ENCODE measurements around the gene SLC5A6.
A peak's percentile ranks its signal among the peaks of the same experiment; 100 is the strongest.

Gene SLC5A6

DNA sequence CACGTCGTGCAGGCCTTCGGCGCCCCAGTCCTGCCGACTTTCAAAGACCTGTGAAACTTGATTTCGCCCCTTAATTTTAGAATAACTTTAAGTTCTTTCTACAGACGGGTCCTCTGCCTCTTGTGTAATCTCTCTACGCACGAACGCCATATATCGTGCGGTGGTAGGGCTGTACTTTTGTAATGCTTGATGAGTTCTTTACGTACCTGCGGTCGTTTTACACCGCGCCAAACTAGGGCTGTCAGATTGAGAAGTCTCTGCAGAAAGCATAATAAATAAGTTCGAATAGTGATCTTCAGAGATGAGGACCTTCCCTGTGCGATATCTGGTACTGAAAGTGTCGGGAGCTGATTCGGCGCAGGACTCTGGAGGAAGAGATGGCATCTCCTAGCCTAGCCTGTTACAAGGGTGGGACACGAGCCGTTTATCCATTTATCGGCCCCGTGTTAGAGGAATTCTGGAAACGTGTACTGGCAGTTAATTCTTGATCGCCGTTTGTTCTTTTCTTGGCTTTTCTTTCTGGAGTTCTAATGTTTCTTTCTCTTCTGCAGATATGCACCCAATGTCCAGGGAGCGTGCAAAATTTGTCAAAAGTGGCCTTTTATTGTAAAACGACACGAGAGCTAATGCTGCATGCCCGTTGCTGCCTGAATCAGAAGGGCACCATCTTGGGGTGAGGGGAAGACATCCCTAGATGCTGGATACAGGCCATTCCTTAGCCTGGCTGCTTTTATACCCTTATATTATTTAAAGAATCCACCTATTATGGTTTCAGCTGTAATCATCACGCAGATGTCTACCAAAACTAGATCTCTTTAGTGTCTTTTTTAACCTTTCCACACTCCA, 781 bp upstream of the SLC5A6 start:
- H3K27ac ChIP-seq = peak overlapping the region; percentile 96
- TF ChIP-seq, protein P1, sequence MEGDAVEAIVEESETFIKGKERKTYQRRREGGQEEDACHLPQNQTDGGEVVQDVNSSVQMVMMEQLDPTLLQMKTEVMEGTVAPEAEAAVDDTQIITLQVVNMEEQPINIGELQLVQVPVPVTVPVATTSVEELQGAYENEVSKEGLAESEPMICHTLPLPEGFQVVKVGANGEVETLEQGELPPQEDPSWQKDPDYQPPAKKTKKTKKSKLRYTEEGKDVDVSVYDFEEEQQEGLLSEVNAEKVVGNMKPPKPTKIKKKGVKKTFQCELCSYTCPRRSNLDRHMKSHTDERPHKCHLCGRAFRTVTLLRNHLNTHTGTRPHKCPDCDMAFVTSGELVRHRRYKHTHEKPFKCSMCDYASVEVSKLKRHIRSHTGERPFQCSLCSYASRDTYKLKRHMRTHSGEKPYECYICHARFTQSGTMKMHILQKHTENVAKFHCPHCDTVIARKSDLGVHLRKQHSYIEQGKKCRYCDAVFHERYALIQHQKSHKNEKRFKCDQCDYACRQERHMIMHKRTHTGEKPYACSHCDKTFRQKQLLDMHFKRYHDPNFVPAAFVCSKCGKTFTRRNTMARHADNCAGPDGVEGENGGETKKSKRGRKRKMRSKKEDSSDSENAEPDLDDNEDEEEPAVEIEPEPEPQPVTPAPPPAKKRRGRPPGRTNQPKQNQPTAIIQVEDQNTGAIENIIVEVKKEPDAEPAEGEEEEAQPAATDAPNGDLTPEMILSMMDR (conservative IDR thresholded peaks at IDR 0.05) = no peak

DNA sequence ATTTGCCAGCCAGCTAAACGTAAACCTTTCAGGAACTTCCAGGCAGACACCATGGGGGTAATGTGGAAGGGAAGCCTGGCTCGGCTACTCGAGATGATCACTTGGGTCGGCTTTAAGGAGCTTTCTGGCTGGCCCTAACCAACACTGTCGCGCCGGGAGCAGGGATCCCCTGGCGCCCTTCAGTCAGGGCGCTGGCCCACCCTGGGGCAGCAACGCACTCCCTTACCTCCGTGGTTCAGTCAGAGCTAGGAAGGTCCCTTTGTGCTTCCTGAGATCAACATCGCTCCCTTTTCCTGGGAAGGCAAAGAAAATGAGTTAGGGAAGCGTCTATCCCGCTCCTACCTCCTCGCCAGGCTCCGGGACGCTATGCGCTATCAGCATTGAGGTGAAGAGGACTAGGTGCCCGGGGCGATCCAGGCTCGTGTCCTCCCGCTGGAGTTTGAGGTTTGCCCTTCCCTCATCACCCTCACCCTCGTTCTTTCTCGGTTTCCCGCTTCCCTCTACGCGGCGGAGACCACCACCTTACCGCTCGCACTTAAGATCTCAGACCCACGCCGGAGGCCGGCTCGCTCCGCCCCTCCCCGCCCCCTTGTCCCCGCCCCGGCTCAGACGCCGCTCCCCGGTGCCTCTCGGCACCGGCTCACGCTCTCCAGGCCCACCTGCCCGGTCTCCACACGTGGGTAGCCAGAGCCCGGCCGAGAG, 676 bp downstream of the SLC5A6 start:
- TF ChIP-seq, protein P1 (conservative IDR thresholded peaks at IDR 0.05) = no peak
- peak overlapping the region; percentile 96 for H3K27ac ChIP-seq

DNA sequence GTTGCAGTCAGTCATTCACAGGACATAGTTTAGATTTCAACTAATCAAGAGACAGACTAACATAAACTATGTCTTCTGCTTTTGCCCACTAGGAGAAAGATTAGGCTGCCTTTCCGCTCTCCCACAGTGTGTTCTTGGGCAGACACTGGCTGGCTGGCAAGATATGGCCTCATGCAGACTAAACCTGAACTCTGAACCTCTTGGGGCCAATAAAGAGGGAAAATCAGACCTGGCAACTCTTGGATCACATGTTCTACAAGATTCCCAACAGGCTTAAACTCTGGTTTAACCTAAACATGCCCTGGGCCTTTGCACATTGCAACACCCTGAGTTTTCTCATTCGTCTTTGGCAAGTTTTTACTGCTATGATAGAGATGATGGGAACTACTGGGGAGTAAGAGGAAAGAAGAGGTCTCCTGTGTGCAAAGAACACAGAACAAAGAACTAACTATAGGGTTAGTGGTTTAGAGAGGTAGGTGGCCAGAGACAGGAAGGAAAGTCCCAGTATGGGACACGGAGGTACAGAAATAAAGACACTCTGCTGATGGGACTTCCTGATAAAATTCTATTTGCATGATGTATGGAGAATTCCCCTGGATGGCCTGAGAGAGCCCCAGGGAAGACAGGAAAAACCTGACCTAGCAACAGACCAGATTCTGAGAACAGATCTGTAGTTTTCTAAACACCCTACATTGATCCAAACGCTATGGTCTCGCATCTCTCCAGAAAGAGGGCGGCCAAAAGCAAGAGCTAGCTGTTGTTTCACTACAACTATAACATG, 2.3 kb downstream of the SLC5A6 start:
- TF ChIP-seq, protein P1 (conservative IDR thresholded peaks at IDR 0.05) = no peak
- peak overlapping the region; percentile 96 for H3K27ac ChIP-seq

DNA sequence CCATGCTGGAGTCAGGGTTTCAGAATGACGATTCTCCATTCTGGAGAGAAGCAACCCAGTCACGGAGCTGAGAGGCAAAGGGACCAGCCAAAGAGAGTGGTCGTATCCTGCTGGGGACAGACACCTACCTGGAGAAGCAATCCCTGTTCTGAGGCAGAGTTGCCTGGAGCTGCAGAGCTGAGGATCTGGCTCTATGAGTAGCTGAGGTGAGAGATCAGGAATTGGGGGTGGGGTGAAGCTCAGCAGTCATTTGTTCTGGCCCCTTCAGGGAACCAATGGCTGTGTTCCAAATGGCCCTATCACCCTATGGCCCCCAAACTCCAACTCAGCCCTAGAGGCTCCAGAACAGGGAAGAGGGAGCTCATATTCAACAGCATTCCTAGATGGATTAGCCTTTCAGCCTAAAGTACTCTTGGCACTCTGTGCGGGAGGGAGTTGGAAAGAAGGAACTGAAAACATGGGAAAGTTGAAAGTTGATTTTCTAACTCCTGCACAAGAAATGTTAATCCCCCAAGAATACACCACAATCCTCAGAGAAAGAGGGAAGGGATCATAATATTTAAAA, 3.5 kb downstream of the SLC5A6 start:
- TF ChIP-seq, protein P1 (conservative IDR thresholded peaks at IDR 0.05) = no peak
- H3K27ac ChIP-seq = peak overlapping the region; percentile 96; the same call in 1 of the 2 replicates

DNA sequence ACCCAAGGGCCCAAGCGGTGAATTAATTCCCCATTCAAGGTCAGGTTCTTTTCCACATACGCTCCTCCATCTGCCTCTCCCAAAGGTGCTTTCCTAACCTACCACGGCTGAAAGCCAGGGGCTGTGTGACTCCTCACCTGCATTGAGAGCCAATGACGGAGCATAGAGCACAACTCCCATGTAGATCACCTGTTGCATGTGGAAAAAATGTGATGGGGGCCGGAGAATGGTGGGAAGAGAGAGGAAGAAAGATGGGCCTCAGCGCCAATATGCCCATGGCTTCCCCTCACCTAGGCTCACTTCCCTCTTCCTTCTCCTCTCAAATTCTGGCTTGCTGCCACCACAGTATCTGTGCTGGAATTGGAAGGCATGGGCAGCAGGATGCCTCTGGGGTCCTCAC, 5.7 kb downstream of the SLC5A6 start:
- H3K27ac ChIP-seq = no peak overlapping the region
- TF ChIP-seq, protein P1 (conservative IDR thresholded peaks at IDR 0.05) = no peak

DNA sequence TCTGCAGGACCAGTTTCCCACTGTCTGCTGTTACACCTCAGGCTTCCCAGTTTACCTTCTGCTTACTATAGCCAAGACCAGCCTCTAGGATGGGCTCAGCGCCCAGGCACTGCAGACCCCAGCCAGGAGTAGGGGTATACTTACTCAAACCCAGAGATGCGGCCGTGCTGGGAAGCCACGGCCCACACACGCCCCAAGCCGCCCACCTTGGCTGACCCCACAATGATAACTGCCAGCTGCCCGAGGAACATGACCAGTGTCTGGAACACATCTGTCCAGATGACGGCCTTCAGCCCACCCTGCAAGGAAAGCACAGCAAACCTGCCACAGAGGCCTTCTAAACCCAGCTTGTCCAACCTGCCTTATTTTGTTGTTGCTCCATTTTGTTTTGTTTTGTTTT, 6.9 kb downstream of the SLC5A6 start:
- no peak overlapping the region for H3K27ac ChIP-seq
- TF ChIP-seq, protein P1 (conservative IDR thresholded peaks at IDR 0.05) = no peak
